Measurements from ENCODE around the gene CARMIL1. TPM values are rescaled to one million over a fixed set of nuclear protein-coding genes. Genes with fewer than 3 reads are reported as not detected.

Gene CARMIL1
- total RNA-seq, 1 experiment from 2014 or later, result 25.9 TPM

GRCh38 chr6:25251426-25251825 is 27.7 kb upstream of the CARMIL1 start:
- no peak for DNase-seq
- CTCF ChIA-PET, result interaction anchor here (0.6 kb wide), 1 partner anchor 449 kb away, joined by 6 read pairs; no protein-coding TSS in a partner anchor
- Mint-ChIP-seq H3K4me3 (ENCODE audit: unreplicated experiment) (no peak overlapping the region), H3K36me3 (ENCODE audit: insufficient read depth, unreplicated experiment) (no peaks in the 10 kb centered on the region), H3K27ac (ENCODE audit: unreplicated experiment) (no peak overlapping the region), H3K27me3 (ENCODE audit: insufficient read depth, unreplicated experiment) (no peaks in the 10 kb centered on the region), H3K9me3 (ENCODE audit: unreplicated experiment) (no peaks in the 10 kb centered on the region), H3K4me1 (ENCODE audit: low read depth, unreplicated experiment) (no peaks in the 10 kb centered on the region)
- TF ChIP-seq CTCF (IDR thresholded peaks at IDR 0.05; ENCODE audit: insufficient read depth in 1 of 2, low read depth in 1 of 2, low read length in 1 of 2, severe bottlenecking in 1 of 2, unreplicated experiment in 1 of 2), result no peak
- Histone ChIP-seq H3K4me3 (ENCODE audit: low read depth, low read length) (no peak overlapping the region), H3K9me3 (no peaks in the 10 kb centered on the region), H3K36me3 (ENCODE audit: control insufficient read depth, insufficient read depth, low read length) (no peaks in the 10 kb centered on the region), H3K27me3 (replicated peaks; ENCODE audit: control insufficient read depth, insufficient read depth, low read length) (no peaks in the 10 kb centered on the region), H3K4me1 (no peaks in the 10 kb centered on the region)
- POLR2A ChIA-PET, result no interaction called here
- no TSS peak for BruUV-seq (replicated peaks)
- intact Hi-C loops (cut with micrococcal nuclease; ENCODE audit: unreplicated experiment), result no loop called here

- no TSS peak for BruUV-seq (replicated peaks)
- Histone ChIP-seq H3K4me1 (no peaks in the 10 kb centered on the region), H3K4me3 (ENCODE audit: low read depth, low read length) (no peak overlapping the region), H3K27me3 (replicated peaks; ENCODE audit: control insufficient read depth, insufficient read depth, low read length) (no peaks in the 10 kb centered on the region), H3K9me3 (no peaks in the 10 kb centered on the region), H3K36me3 (ENCODE audit: control insufficient read depth, insufficient read depth, low read length) (no peaks in the 10 kb centered on the region)
- POLR2A ChIA-PET, result no interaction called here
- Mint-ChIP-seq H3K9me3 (ENCODE audit: unreplicated experiment) (no peaks in the 10 kb centered on the region), H3K27ac (ENCODE audit: unreplicated experiment) (no peak overlapping the region), H3K36me3 (ENCODE audit: insufficient read depth, unreplicated experiment) (no peaks in the 10 kb centered on the region), H3K27me3 (ENCODE audit: insufficient read depth, unreplicated experiment) (no peaks in the 10 kb centered on the region), H3K4me3 (ENCODE audit: unreplicated experiment) (no peak overlapping the region), H3K4me1 (ENCODE audit: low read depth, unreplicated experiment) (no peaks in the 10 kb centered on the region)
- intact Hi-C loops (cut with micrococcal nuclease; ENCODE audit: unreplicated experiment), result no loop called here
- DNase-seq, result no peak
- no peak for TF ChIP-seq CTCF (IDR thresholded peaks at IDR 0.05; ENCODE audit: insufficient read depth in 1 of 2, low read depth in 1 of 2, low read length in 1 of 2, severe bottlenecking in 1 of 2, unreplicated experiment in 1 of 2)
- CTCF ChIA-PET, result no interaction called here
These were observed 25.8 kb upstream of the CARMIL1 start for GRCh38 chr6:25253351-25253750.

- Histone ChIP-seq H3K27me3 (replicated peaks; ENCODE audit: control insufficient read depth, insufficient read depth, low read length) (no peaks in the 10 kb centered on the region), H3K9me3 (no peaks in the 10 kb centered on the region), H3K4me3 (ENCODE audit: low read depth, low read length) (no peak overlapping the region), H3K4me1 (no peaks in the 10 kb centered on the region), H3K36me3 (ENCODE audit: control insufficient read depth, insufficient read depth, low read length) (no peaks in the 10 kb centered on the region)
- Mint-ChIP-seq H3K9me3 (ENCODE audit: unreplicated experiment) (no peaks in the 10 kb centered on the region), H3K36me3 (ENCODE audit: insufficient read depth, unreplicated experiment) (no peaks in the 10 kb centered on the region), H3K27me3 (ENCODE audit: insufficient read depth, unreplicated experiment) (no peaks in the 10 kb centered on the region), H3K4me1 (ENCODE audit: low read depth, unreplicated experiment) (no peaks in the 10 kb centered on the region), H3K27ac (ENCODE audit: unreplicated experiment) (no peak overlapping the region), H3K4me3 (ENCODE audit: unreplicated experiment) (no peak overlapping the region)
- BruUV-seq (replicated peaks), result no TSS peak
- TF ChIP-seq CTCF (IDR thresholded peaks at IDR 0.05; ENCODE audit: insufficient read depth in 1 of 2, low read depth in 1 of 2, low read length in 1 of 2, severe bottlenecking in 1 of 2, unreplicated experiment in 1 of 2), result no peak
- DNase-seq, result no peak
- POLR2A ChIA-PET, result no interaction called here
- intact Hi-C loops (cut with micrococcal nuclease; ENCODE audit: unreplicated experiment), result no loop called here
- CTCF ChIA-PET, result no interaction called here
These were observed 24.5 kb upstream of the CARMIL1 start for GRCh38 chr6:25254671-25255070.

Measured in Caco-2 (cell line).